Measurements from ENCODE around the gene CHRNA4. TPM values are rescaled to one million over a fixed set of nuclear protein-coding genes. Genes with fewer than 3 reads are reported as not detected.

The CHRNA4 gene
- total and polyA plus RNA-seq, 4 donors, result not detected

GRCh38 chr20:63355781-63356295, 5.3 kb downstream of the CHRNA4 start:
- Histone ChIP-seq H3K9me3 (ENCODE audit: control insufficient read depth, low read length) (no peaks in the 10 kb centered on the region), H3K36me3 (ENCODE audit: control insufficient read depth in 1 of 2, insufficient read depth in 2 of 2, low read length in 1 of 2) (no peaks in the 10 kb centered on the region), H3K27me3 (ENCODE audit: control insufficient read depth in 1 of 2, insufficient read depth in 2 of 2, low read length in 1 of 2) (no peaks in the 10 kb centered on the region), H3K4me3 (ENCODE audit: low read length in 2 of 2) (no peak overlapping the region), H3K27ac (ENCODE audit: low read depth in 1 of 2, low read length in 2 of 2) (no peak overlapping the region), H3K4me1 (ENCODE audit: control insufficient read depth in 1 of 2, insufficient read depth in 2 of 2, low read length in 2 of 2) (no peaks in the 10 kb centered on the region)
- no peak for ATAC-seq (ENCODE audit: low FRiP score)
- intact Hi-C loops (cut with DNase I), result no loop called here
- no peak for DNase-seq
- 89 to 90% methylated on average over 9 to 11 of the region's 11 CpGs for WGBS, 2 donors

GRCh38 chr20:63354636-63355350, 6.4 kb downstream of the CHRNA4 start:
- no peak for ATAC-seq (ENCODE audit: low FRiP score)
- no peaks in the 10 kb centered on the region for H3K27me3 ChIP-seq (ENCODE audit: control insufficient read depth in 1 of 2, insufficient read depth in 2 of 2, low read length in 1 of 2)

GRCh38 chr20:63352811-63353221, 8.3 kb downstream of the CHRNA4 start:
- intact Hi-C loops (cut with DNase I), result no loop called here
- H3K36me3 ChIP-seq (ENCODE audit: control insufficient read depth in 1 of 2, insufficient read depth in 2 of 2, low read length in 1 of 2), result no peaks in the 10 kb centered on the region
- WGBS, 2 donors, result 37 to 40% methylated on average over 10 to 12 of the region's 12 CpGs
- H3K27me3 ChIP-seq (ENCODE audit: control insufficient read depth in 1 of 2, insufficient read depth in 2 of 2, low read length in 1 of 2), result no peaks in the 10 kb centered on the region
- no peak for DNase-seq
- no peak overlapping the region for H3K27ac ChIP-seq (ENCODE audit: low read depth in 1 of 2, low read length in 2 of 2)
- no peaks in the 10 kb centered on the region for H3K9me3 ChIP-seq (ENCODE audit: control insufficient read depth, low read length)
- ATAC-seq (ENCODE audit: low FRiP score), result no peak
- H3K4me1 ChIP-seq (ENCODE audit: control insufficient read depth in 1 of 2, insufficient read depth in 2 of 2, low read length in 2 of 2), result no peaks in the 10 kb centered on the region
- no peak overlapping the region for H3K4me3 ChIP-seq (ENCODE audit: low read length in 2 of 2)

More at GRCh38 chr20:63354636-63355350, 6.4 kb downstream of the CHRNA4 start:
- H3K4me3 ChIP-seq (ENCODE audit: low read length in 2 of 2), result no peak overlapping the region
- 80 to 89% methylated on average over 25 of the region's 25 CpGs for WGBS, 2 donors
- no peaks in the 10 kb centered on the region for H3K9me3 ChIP-seq (ENCODE audit: control insufficient read depth, low read length)
- no peak overlapping the region for H3K27ac ChIP-seq (ENCODE audit: low read depth in 1 of 2, low read length in 2 of 2)
- DNase-seq, result no peak
- no peaks in the 10 kb centered on the region for H3K4me1 ChIP-seq (ENCODE audit: control insufficient read depth in 1 of 2, insufficient read depth in 2 of 2, low read length in 2 of 2)
- intact Hi-C loops (cut with DNase I), result no loop called here
- H3K36me3 ChIP-seq (ENCODE audit: control insufficient read depth in 1 of 2, insufficient read depth in 2 of 2, low read length in 1 of 2), result no peaks in the 10 kb centered on the region

GRCh38 chr20:63351811-63352591, 9.1 kb downstream of the CHRNA4 start:
- no peak for DNase-seq

GRCh38 chr20:63351326-63351700, 9.8 kb downstream of the CHRNA4 start:
- Histone ChIP-seq H3K9me3 (ENCODE audit: control insufficient read depth, low read length) (no peaks in the 10 kb centered on the region), H3K36me3 (ENCODE audit: control insufficient read depth in 1 of 2, insufficient read depth in 2 of 2, low read length in 1 of 2) (no peaks in the 10 kb centered on the region), H3K27me3 (ENCODE audit: control insufficient read depth in 1 of 2, insufficient read depth in 2 of 2, low read length in 1 of 2) (no peaks in the 10 kb centered on the region), H3K27ac (ENCODE audit: low read depth in 1 of 2, low read length in 2 of 2) (no peak overlapping the region), H3K4me1 (ENCODE audit: control insufficient read depth in 1 of 2, insufficient read depth in 2 of 2, low read length in 2 of 2) (no peaks in the 10 kb centered on the region), H3K4me3 (ENCODE audit: low read length in 2 of 2) (no peak overlapping the region)
- ATAC-seq (ENCODE audit: low FRiP score), result no peak
- DNase-seq, result no peak
- intact Hi-C loops (cut with DNase I), result no loop called here
- 88 to 91% methylated on average over 12 of the region's 12 CpGs for whole genome bisulfite sequencing, 2 donors

More at GRCh38 chr20:63351811-63352591, 9.1 kb downstream of the CHRNA4 start:
- 27 to 30% methylated on average over 25 to 28 of the region's 28 CpGs for WGBS, 2 donors
- Histone ChIP-seq H3K27ac (ENCODE audit: low read depth in 1 of 2, low read length in 2 of 2) (no peak overlapping the region), H3K4me3 (ENCODE audit: low read length in 2 of 2) (no peak overlapping the region), H3K27me3 (ENCODE audit: control insufficient read depth in 1 of 2, insufficient read depth in 2 of 2, low read length in 1 of 2) (no peaks in the 10 kb centered on the region), H3K9me3 (ENCODE audit: control insufficient read depth, low read length) (no peaks in the 10 kb centered on the region), H3K36me3 (ENCODE audit: control insufficient read depth in 1 of 2, insufficient read depth in 2 of 2, low read length in 1 of 2) (no peaks in the 10 kb centered on the region), H3K4me1 (ENCODE audit: control insufficient read depth in 1 of 2, insufficient read depth in 2 of 2, low read length in 2 of 2) (no peaks in the 10 kb centered on the region)
- no peak for ATAC-seq (ENCODE audit: low FRiP score)
- intact Hi-C loops (cut with DNase I), result no loop called here

GRCh38 chr20:63350597-63351325, 10.4 kb downstream of the CHRNA4 start:
- Histone ChIP-seq H3K27me3 (ENCODE audit: control insufficient read depth in 1 of 2, insufficient read depth in 2 of 2, low read length in 1 of 2) (no peaks in the 10 kb centered on the region), H3K4me1 (ENCODE audit: control insufficient read depth in 1 of 2, insufficient read depth in 2 of 2, low read length in 2 of 2) (no peaks in the 10 kb centered on the region), H3K9me3 (ENCODE audit: control insufficient read depth, low read length) (no peaks in the 10 kb centered on the region), H3K36me3 (ENCODE audit: control insufficient read depth in 1 of 2, insufficient read depth in 2 of 2, low read length in 1 of 2) (no peaks in the 10 kb centered on the region), H3K27ac (ENCODE audit: low read depth in 1 of 2, low read length in 2 of 2) (no peak overlapping the region), H3K4me3 (ENCODE audit: low read length in 2 of 2) (no peak overlapping the region)
- WGBS, 2 donors, result 88 to 89% methylated on average over 37 to 46 of the region's 46 CpGs
- ATAC-seq (ENCODE audit: low FRiP score) (no peak), DNase-seq (no peak)
- intact Hi-C loops (cut with DNase I), result no loop called here

GRCh38 chr20:63350196-63350595, 11.0 kb downstream of the CHRNA4 start:
- Histone ChIP-seq H3K27me3 (ENCODE audit: control insufficient read depth in 1 of 2, insufficient read depth in 2 of 2, low read length in 1 of 2) (no peaks in the 10 kb centered on the region), H3K36me3 (ENCODE audit: control insufficient read depth in 1 of 2, insufficient read depth in 2 of 2, low read length in 1 of 2) (no peaks in the 10 kb centered on the region)
- no peak for ATAC-seq (ENCODE audit: low FRiP score)

GRCh38 chr20:63349516-63349895, 11.6 kb downstream of the CHRNA4 start:
- H3K4me3 ChIP-seq (ENCODE audit: low read length in 2 of 2), result no peak overlapping the region
- H3K4me1 ChIP-seq (ENCODE audit: control insufficient read depth in 1 of 2, insufficient read depth in 2 of 2, low read length in 2 of 2), result no peaks in the 10 kb centered on the region
- ATAC-seq (ENCODE audit: low FRiP score) (no peak), DNase-seq (no peak)
- no peaks in the 10 kb centered on the region for H3K36me3 ChIP-seq (ENCODE audit: control insufficient read depth in 1 of 2, insufficient read depth in 2 of 2, low read length in 1 of 2)
- 85 to 87% methylated on average over 29 of the region's 29 CpGs for WGBS, 2 donors
- intact Hi-C loops (cut with DNase I), result no loop called here
- no peak overlapping the region for H3K27ac ChIP-seq (ENCODE audit: low read depth in 1 of 2, low read length in 2 of 2)
- no peaks in the 10 kb centered on the region for H3K27me3 ChIP-seq (ENCODE audit: control insufficient read depth in 1 of 2, insufficient read depth in 2 of 2, low read length in 1 of 2)
- no peaks in the 10 kb centered on the region for H3K9me3 ChIP-seq (ENCODE audit: control insufficient read depth, low read length)

More at GRCh38 chr20:63350196-63350595, 11.0 kb downstream of the CHRNA4 start:
- Histone ChIP-seq H3K4me3 (ENCODE audit: low read length in 2 of 2) (no peak overlapping the region), H3K27ac (ENCODE audit: low read depth in 1 of 2, low read length in 2 of 2) (no peak overlapping the region), H3K4me1 (ENCODE audit: control insufficient read depth in 1 of 2, insufficient read depth in 2 of 2, low read length in 2 of 2) (no peaks in the 10 kb centered on the region), H3K9me3 (ENCODE audit: control insufficient read depth, low read length) (no peaks in the 10 kb centered on the region)
- WGBS, 2 donors, result 92 to 93% methylated on average over 33 of the region's 33 CpGs
- intact Hi-C loops (cut with DNase I), result no loop called here
- no peak for DNase-seq
